Fibroblast of pulmonary artery (primary cell): ENCODE measurements around the gene RPTOR.

ENCODE experiments used
- DNase-seq: peaks from one replicate; pipeline ENCODE4 v3.0.0-alpha.2; 2010; ENCODE audit warnings: low read depth
- H3K4me3 ChIP-seq: replicated peaks from 2 replicates; pipeline ENCODE4 v1.5.1; 2011; ENCODE audit warnings: low read depth, mild to moderate bottlenecking, control low read depth, low read length, moderate library complexity
- TF ChIP-seq, protein P1 (sequence below): IDR thresholded peaks from 2 replicates; pipeline ENCODE4 v1.5.1; 2011; ENCODE audit warnings: mild to moderate bottlenecking, control low read depth, low read length, inconsistent platforms; ENCODE audit errors: missing control alignments

Gene RPTOR

DNA sequence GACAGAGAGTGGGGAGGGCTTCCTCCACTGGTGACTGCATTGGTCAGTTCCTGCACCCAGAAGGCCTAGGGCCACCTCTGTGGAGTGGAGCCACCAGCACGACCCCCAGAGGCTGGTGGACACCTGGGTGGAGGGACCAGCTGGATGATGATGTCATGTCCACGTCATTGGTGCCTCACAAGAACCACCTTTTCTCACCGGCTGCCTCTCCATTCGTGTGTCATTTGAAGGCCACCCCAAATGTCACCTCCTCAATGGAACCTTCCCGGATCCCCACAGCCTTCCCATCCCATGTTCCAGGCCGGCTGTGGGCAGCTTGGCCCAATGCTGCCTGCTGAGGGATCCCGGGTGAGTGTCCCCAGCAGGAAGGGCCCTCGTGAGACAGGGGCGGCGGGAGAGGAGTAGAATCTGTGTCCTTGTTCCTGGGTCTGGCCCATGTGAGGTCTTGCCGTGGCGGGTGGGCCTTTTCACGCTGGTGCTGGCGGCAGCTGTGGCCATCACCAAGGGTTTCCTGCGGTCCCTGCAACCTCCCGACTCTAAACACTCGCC, 437.9 kb downstream of the RPTOR start:
- TF ChIP-seq, protein P1, sequence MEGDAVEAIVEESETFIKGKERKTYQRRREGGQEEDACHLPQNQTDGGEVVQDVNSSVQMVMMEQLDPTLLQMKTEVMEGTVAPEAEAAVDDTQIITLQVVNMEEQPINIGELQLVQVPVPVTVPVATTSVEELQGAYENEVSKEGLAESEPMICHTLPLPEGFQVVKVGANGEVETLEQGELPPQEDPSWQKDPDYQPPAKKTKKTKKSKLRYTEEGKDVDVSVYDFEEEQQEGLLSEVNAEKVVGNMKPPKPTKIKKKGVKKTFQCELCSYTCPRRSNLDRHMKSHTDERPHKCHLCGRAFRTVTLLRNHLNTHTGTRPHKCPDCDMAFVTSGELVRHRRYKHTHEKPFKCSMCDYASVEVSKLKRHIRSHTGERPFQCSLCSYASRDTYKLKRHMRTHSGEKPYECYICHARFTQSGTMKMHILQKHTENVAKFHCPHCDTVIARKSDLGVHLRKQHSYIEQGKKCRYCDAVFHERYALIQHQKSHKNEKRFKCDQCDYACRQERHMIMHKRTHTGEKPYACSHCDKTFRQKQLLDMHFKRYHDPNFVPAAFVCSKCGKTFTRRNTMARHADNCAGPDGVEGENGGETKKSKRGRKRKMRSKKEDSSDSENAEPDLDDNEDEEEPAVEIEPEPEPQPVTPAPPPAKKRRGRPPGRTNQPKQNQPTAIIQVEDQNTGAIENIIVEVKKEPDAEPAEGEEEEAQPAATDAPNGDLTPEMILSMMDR = no peak
- no peak for DNase-seq
- H3K4me3 ChIP-seq = no peak overlapping the region

DNA sequence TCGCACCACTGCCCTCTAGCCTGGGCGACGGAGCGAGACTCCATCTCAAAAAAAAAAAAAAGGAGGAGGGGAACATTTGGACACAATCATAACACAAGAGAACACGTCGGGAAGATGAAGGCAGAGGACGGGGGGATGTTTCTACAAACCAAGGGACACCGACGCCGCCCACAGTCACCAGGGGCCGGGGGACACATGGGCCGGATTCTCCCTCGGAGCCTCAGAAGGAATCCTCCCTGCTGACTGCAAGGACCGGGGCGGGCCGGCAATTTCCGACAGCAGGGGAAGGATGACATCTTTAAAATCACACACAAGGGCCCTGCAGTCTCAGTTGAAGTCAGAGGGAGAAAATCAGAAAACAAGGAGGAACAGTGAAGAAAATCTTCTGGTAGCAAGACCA, 438.9 kb downstream of the RPTOR start:
- DNase-seq = no peak
- TF ChIP-seq, protein P1 = no peak
- no peak overlapping the region for H3K4me3 ChIP-seq

DNA sequence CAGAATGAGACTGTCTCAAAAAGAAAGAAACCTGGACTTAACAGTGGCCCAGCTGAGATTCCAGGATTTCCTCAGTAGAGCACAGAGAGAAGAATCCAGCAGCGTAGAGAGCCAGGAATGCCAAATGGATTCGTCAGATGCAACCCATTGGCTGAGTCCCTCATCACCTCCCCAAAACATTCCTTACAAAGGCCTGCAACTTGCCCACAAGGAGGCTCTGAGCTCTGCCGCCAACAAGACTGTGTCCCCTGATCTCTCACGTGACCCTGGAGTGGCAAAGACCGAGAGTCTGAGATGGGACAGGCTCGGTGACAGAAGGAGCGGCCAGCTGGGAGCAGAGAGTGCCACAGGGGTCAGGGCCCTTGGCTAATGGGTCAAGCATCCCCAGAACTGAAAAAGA, 440.1 kb downstream of the RPTOR start:
- TF ChIP-seq, protein P1 = peak; percentile 42
- H3K4me3 ChIP-seq = no peak overlapping the region
- peak; percentile 93 for DNase-seq

DNA sequence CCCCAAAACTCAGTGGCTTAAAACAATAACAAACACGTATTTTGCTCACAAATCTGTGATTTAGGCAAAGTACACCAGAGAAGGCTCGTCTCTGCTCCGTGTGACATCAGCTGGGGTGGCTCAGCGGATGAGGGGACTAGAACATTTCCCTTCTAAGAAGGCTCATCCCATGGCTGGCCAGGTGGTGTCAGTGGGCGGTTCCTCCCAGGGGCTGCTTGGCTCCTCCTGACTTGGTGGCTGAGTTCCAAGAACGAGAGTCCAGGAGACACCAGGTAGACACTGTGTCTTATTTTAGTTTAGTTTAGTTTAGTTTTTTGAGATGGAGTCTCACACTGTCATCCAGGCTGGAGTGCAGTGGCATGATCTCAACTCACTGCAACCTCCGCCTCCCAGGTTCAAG, 441.4 kb downstream of the RPTOR start:
- DNase-seq = no peak
- no peak overlapping the region for H3K4me3 ChIP-seq
- TF ChIP-seq, protein P1 = no peak

DNA sequence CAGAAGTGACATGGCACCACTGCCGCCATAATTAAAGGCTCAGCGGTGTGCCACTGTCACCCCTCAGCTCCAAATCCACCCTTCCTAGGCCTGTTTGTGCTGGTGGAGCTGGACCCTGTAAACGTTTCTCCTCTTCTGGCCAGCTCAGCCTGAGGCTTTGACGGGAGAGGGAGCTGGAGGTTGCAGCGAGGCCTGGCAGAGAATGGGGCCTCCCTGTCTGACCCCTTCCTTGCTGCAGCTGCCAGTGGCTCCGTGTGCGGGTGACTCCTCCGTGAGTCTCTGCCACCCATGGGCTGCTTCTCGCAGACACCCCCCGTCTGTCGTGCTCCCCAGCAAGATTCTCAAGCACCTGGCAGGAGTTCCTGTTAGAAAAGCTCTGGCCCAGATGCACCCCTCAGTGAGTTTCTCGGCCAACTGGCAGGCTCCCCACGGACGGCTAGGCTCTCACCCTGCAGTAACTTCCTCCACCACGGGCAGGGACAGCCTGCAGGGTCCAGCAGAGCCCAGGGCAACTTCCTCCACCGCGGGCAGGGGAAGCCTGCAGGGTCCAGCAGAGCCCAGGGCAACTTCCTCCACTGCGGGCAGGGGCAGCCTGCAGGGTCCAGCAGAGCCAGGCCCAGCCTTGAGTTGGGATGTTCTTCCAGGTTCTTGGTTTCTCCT, 442.3 kb downstream of the RPTOR start:
- DNase-seq = no peak
- H3K4me3 ChIP-seq = no peak overlapping the region

DNA sequence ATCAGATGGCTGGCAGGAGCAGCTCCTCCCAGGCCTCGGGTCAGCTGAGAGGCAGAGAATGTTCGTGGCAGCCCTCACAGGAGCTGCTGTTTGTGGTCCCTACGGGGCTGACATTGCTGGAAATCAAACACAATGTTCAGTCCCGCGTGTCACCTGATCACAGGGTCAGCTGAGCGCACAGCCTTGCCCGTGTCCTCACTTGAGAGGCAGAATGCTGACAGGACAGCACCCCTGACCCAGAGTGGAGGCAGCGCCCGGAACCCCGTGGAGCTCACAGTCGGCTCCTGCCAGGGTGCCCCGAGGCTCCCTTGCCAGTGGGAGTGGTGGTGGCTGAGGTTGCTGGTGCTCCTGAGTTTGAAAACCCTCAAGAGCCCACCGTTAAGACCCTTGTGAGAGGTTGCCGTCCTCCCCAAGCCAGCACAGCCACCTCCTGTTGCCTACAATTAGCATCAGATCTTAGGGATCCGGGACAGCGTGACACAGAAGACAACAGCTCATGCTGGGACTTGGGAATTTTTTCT, 443.4 kb downstream of the RPTOR start:
- TF ChIP-seq, protein P1 = no peak
- no peak overlapping the region for H3K4me3 ChIP-seq
- DNase-seq = no peak

More for the DNA sequence above, 442.3 kb downstream of the RPTOR start:
- TF ChIP-seq, protein P1 = no peak

DNA sequence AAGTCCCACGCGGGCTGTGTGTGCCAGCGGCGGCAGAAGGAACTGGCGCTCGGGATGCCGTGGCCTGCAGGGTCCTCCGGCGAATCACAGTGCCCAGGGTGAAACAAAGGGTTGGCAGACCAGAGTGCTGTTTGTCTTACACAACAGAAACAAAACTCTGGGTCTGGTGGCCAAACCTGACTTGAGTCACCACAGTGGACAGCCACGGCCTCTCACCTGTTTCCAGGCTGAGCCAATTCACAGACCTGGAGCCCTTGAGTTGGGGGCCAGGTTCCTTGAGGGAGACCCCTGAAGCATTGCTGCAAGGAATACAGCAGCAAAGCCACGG, 444.9 kb downstream of the RPTOR start:
- no peak overlapping the region for H3K4me3 ChIP-seq
- TF ChIP-seq, protein P1 = no peak
- DNase-seq = no peak
